HepG2 (cell line): Measurements from ENCODE around the gene ATXN2.

Source experiments
- CHD2 ChIP-seq: IDR thresholded peaks from 2 replicates; pipeline ENCODE4 v1.6.1; 2011; ENCODE audit warnings: low read depth, low read length, improper control_type of control experiment
- HMG20B ChIP-seq: conservative IDR thresholded peaks from 2 replicates; pipeline ENCODE4 v1.6.1; 2016; ENCODE audit warnings: missing genetic modification reagents, missing compliant biosample characterization
- RFX5 ChIP-seq: IDR thresholded peaks from 2 replicates; pipeline ENCODE4 v1.6.1; 2011; ENCODE audit warnings: low read depth, low read length, improper control_type of control experiment
- ZNF354B ChIP-seq: sonication (generic); formaldehyde crosslinking; IDR thresholded peaks from 2 replicates; pipeline ENCODE4 v1.8.0; 2022; ENCODE audit warnings: mild to moderate bottlenecking, missing genetic modification reagents
- ZNF432 ChIP-seq: sonication (generic); formaldehyde crosslinking; IDR thresholded peaks from 2 replicates; pipeline ENCODE4 v1.5.0; 2020; ENCODE audit warnings: missing genetic modification reagents, mild to moderate bottlenecking, borderline replicate concordance

DNA sequence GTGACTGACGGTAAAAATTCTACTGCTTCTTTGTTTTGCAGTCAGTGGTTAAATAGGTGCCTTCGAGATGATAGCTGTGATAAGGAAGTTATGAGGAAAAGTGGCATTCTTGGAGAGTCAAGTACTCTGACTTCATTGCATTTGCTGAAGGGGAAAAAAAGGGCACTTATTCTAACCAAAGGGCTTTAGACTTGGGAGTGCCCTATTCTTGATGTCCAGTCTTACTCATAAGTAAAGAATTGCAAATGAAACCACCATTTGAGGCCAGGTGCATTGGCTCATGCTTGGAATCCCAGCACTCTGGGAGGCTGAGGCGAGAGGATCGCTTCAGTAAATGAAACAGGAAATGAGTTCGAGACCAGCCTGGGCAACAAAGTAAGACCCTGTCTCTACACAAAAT lies 46.3 kb upstream of the ATXN2 start:
- TF ChIP-seq ZNF432 (CRISPR knock-in tag) (no peak), CHD2 (no peak), RFX5 (no peak), ZNF354B (no peak), HMG20B (CRISPR knock-in tag) (no peak)
